HG03139 (cell line): ENCODE data around the gene LRP3.
"Not testable (repeated sequence)": the region's sequence is repeated elsewhere in the genome, so short reads cannot be mapped to it uniquely, and the experiment has no call there.

Source experiments
- ATAC-seq: cut with Tn5 transposase; IDR thresholded peaks from one replicate; pipeline ENCODE4 v1.9.1; 2021; ENCODE audit not compliant: unreplicated experiment

Gene LRP3

GRCh38 chr19:33175886-33176669 is 18.1 kb upstream of the LRP3 start:
- no peak for ATAC-seq

- peak; percentile 87 for ATAC-seq
These were observed 17.3 kb upstream of the LRP3 start for GRCh38 chr19:33176670-33177416.

- ATAC-seq: no peak
These were observed 16.6 kb upstream of the LRP3 start for GRCh38 chr19:33177417-33177979.

- ATAC-seq: no peak
These were observed 7.5 kb upstream of the LRP3 start for GRCh38 chr19:33186431-33187182.

- no peak for ATAC-seq
These were observed 7.0 kb upstream of the LRP3 start for GRCh38 chr19:33187183-33187540.

DNA sequence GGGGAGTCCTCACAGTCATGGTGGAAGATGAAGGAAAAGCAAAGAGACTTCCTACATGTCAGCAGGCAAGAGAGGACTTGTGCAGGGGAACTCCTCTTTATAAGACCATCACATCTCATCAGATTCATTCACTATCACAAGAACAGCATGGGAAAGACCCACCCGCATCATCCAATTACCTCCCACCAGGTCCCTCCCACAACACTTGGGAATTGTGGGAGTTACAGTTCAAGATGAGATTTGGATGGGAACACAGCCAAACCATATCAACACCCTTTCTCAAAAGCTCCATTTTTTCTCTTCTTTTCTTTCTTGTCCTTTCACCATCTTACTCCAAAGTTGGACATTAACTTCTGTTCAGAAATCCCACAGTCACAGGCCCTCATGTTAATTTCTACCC is 4.7 kb upstream of the LRP3 start:
- no peak for ATAC-seq

- not testable (repeated sequence) for ATAC-seq
These were observed 3.0 kb upstream of the LRP3 start for GRCh38 chr19:33191092-33191491.

GRCh38 chr19:33191501-33191900 is 2.6 kb upstream of the LRP3 start:
- no peak for ATAC-seq

GRCh38 chr19:33192010-33192409 is 2.1 kb upstream of the LRP3 start:
- ATAC-seq: no peak

- no peak for ATAC-seq
These were observed 763 bp upstream of the LRP3 start for GRCh38 chr19:33193269-33193864.

- no peak for ATAC-seq
These were observed 379 bp downstream of the LRP3 start for GRCh38 chr19:33194532-33194885.

- no peak for ATAC-seq
These were observed 935 bp downstream of the LRP3 start for GRCh38 chr19:33194886-33195644.

DNA sequence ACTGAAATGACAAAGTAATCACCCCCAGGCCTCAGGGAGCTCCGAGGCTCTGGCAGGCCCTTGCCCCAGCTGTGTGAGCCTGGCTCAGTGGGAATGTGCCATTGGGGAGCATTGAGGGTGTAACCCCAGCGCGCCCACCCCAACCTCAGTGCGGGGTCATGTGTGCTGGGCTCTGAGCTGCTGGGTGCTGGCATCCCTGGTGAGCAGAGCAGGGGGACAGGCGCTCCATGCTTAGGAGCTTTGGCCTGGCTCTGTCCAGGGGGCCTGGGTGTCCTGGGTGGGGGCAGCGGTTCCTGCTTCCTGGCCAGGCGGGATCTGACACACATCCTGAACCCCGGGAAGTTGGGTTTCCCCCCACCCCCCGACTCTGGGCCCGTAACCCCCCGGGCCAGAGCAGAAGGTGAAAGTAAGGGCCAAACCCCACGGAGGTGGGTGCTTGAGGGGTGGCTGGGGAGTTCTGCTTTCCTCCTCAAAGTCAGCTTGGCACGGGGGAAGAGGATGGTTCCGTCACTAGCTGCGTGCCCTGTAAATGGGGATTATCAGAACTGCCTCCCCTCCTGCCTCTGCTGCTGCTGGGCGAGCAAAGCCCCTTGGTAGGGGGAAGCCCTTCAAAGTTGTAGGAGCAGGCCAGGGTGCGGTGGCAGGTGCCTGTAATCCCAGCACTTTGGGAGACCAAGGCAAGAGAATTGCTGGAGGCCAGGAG is 1.7 kb downstream of the LRP3 start:
- ATAC-seq: no peak

- ATAC-seq: no peak
These were observed 2.5 kb downstream of the LRP3 start for GRCh38 chr19:33196446-33197193.

- no peak for ATAC-seq
These were observed 3.5 kb downstream of the LRP3 start for GRCh38 chr19:33197591-33198000.

DNA sequence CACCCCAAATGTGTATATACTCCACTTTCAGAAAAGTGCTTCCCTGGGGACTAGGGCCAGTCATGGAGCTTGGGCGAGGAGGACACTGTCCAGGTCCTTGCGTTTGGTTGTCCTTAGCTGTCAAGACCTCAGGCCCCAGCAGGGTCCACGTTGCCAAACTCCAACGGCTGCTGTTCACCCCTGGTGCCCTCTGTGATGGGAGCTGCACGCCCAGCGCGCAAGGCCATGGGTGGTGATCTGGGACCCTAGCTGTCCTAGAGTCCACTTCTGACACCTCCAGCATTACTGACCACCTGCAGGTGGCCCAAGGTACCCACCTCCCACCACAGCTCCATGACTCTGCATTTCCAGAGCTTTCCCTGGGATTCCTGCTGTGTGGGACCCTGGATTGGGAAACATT is 4.0 kb downstream of the LRP3 start:
- no peak for ATAC-seq

DNA sequence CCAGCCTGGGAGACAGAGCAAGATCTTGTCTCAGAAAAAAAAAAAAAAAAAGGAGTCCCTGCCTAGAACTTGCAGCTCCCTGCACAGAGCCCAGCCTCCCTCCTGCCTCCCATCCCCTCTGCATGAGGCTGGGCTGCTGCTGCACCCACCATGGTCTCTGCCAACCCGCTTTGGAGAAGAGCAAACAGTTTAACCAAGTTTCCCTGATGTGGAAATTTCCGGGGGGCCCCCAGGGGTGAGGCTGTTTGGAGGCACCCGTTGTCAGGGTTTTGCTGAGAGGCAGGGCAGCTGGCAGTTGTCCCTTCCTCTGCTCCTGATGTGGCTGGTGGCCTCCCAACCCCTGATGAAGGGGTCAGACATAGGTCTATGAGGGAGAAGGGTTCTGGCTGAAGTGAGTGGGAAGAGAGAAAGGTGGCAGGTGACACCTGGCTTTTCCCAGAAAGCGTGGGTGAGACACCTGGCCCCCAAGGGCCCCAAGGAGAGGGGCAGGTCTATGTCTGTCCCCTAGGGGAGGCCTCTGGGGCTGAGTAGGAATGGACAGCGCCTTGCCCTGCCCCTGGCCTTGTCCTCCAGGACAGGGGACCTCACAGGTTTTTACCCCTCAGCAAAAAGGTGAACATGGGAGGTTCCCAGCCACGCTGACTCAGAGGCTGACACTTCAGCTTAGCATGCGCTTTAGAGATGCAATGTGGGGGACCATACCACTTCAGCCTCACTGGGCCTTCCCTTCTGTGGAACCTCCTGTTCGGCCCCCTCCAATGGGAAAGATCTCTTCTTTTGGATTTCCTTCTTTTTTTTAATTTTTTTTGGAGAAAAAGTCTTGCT is 5.5 kb downstream of the LRP3 start:
- no peak for ATAC-seq

DNA sequence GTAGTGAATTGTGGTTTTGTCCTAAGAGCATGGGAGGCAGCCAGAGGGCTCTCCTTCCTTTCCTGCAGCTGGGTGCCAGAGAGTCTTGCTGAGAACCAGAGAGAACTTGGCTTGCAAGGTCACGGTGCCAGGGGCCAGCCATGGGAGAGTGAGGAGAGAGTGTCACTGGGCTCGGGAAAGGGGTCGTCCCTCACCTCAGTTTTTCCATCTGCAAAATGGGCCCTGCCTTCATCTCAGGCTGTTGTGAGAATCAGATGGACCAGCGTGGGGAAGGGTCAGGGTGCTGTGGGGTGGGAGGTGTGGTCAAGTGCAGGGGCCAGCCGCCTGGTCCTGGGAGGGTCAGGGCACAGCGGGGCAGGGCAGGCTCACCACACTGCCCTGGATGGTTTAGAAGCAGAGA is 7.3 kb downstream of the LRP3 start:
- no peak for ATAC-seq
